Daoy (cell line): ENCODE results near the gene TGM2. TPM values are rescaled to one million over a fixed set of nuclear protein-coding genes. Genes with fewer than 3 reads are reported as not detected.

Experiments used
- DNase-seq: peaks from one replicate; pipeline ENCODE4 v3.0.0-alpha.2; 2015; ENCODE audit warnings: low read depth
- total RNA-seq: library from RNA; depleted of rRNA; stranded (reverse); fragments of >200 nt; shearing (Covaris generic); gene quantifications from 2 replicates; pipeline ENCODE4 v1.2.3, GENCODE V29; 2014; rRNA removed

The TGM2 gene
- total RNA-seq, 1 experiment from 2014 or later, result 27.3 TPM

- DNase-seq, result no peak
These were observed 72.2 kb downstream of the TGM2 start for GRCh38 chr20:38092915-38093314.

GRCh38 chr20:38092260-38092857 lies 72.7 kb downstream of the TGM2 start:
- DNase-seq, result no peak

GRCh38 chr20:38091441-38092216 lies 73.4 kb downstream of the TGM2 start:
- no peak for DNase-seq

GRCh38 chr20:38090061-38090460 lies 75.0 kb downstream of the TGM2 start:
- no peak for DNase-seq

- no peak for DNase-seq
These were observed 75.6 kb downstream of the TGM2 start for GRCh38 chr20:38089500-38089899.

GRCh38 chr20:38085026-38085425 lies 80.0 kb downstream of the TGM2 start:
- no peak for DNase-seq

- DNase-seq, result peak; percentile 32
These were observed 80.6 kb downstream of the TGM2 start for GRCh38 chr20:38084425-38084951.

GRCh38 chr20:38083338-38084048 lies 81.6 kb downstream of the TGM2 start:
- no peak for DNase-seq

- DNase-seq, result no peak
These were observed 82.2 kb downstream of the TGM2 start for GRCh38 chr20:38082894-38083293.

- DNase-seq, result no peak
These were observed 83.5 kb downstream of the TGM2 start for GRCh38 chr20:38081575-38081974.

GRCh38 chr20:38079353-38079752 lies 85.7 kb downstream of the TGM2 start:
- no peak for DNase-seq

- no peak for DNase-seq
These were observed 87.0 kb downstream of the TGM2 start for GRCh38 chr20:38078084-38078483.

Other genes starting within 250 kb of the TGM2 start
- 17.8 and 17.9 TPM in 2 replicates for gene TTI1, start 131.8 kb downstream of the TGM2 start, total RNA-seq
- gene RPRD1B, start 131.5 kb downstream of the TGM2 start, total RNA-seq, result 18.2 and 24.4 TPM in 2 replicates
- 0.30 and 1.0 TPM in 2 replicates for gene KIAA1755, start 95.5 kb upstream of the TGM2 start, total RNA-seq
- gene BPI, start 138.9 kb upstream of the TGM2 start, total RNA-seq, result 0.09 TPM in 1 of 2 replicates, not detected in the other
- not detected in 2 replicates for gene LBP, start 181.2 kb upstream of the TGM2 start, total RNA-seq